Renal pelvis (tissue), 4 donors: ENCODE results near the gene DDAH1. TPM values are rescaled to one million over a fixed set of nuclear protein-coding genes. Genes with fewer than 3 reads are reported as not detected.

Experiments
- DNase-seq: peaks from one replicate; pipeline ENCODE4 v3.0.0-alpha.2; 2013
- polyA plus RNA-seq, 3 donors: library from polyadenylated mRNA; unstranded; fragments of 120-200 nt; gene quantifications; one replicate each; pipeline ENCODE4 v1.2.1, GENCODE V29; 2013; ENCODE audit not compliant: insufficient read length in 3 of 3

DDAH1 gene
- polyA plus RNA-seq, 3 donors, result 107 to 120 (median 116) TPM

DNA sequence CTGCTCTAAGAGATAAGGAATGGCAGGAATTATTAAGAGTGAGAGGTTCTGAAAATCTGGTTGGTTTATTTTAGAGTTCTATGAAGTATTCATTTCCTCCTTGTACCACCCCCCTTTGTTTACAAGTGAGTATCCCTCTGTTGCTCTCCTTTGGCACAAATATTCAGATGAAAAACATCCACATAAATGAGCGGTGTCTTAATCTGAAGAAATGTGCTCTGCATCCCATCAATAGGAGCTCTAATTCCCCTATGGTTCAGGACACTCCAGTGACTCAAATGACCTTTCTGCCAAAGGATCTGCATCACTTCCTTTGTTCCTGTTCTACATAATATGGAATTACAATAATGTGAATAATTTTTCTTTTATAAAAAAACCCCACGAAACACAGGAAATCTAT lies 16.6 kb downstream of the DDAH1 start:
- DNase-seq, result no peak

DNA sequence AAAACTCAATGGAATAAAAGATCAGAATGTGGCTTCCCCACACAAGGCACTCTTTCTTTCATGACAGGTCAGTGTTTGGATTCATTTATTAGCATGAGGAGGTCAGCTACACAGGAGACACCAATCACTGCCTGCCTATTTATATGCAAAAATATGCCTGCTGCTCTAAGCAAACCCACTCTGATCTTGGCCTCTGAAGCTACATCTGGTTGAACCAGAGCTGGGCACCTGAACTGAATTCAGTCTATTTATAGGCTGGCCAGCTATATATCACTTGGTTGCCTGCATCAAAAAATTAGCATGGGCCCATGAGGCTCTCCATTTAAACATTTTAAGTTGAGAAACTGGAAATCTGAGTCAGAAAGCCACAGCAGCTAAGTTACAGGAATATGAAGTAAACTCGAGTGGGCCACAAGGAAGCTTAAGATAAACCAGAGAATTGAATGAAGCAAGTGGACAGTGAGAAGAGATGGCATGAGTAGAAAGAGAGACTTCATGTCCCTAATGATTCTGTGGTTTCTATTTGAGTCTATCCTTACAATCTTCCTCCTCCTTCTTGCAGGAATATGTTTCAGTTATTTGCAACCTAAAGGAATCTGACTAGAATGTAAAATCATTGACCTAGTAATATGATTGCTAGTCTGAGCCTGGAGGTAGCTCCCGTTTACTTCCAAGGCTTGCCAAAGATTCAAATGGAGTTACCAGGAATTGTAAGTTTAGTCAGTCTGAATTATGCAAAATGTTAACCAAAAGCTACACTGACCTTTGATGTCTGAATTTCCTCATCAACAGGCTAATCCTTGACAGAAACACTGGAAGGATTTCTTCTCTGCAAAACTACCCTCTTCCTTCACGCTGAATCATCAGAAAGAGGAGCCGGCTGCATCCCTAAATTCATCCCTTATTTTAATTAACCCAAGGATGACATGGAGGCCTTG lies 17.7 kb downstream of the DDAH1 start:
- no peak for DNase-seq

DNA sequence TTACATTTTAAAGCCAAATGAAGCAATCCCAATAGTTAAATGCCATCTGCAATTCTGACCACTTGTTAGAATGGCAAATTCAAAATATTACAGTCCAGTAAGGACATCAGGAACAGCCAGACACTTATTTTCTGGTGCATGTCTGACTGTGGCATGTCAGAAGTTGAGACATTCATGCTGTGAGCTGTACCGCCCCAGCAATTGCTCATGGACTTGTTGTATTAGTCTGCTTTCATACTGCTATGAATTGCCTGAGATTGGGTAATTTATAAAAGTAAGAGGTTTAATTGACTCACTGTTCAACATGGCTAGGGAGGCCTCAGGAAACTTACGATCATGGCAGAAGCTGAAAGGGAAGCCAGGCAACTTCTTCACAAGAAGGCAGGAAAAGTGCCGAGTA lies 19.1 kb downstream of the DDAH1 start:
- DNase-seq, result no peak

DNA sequence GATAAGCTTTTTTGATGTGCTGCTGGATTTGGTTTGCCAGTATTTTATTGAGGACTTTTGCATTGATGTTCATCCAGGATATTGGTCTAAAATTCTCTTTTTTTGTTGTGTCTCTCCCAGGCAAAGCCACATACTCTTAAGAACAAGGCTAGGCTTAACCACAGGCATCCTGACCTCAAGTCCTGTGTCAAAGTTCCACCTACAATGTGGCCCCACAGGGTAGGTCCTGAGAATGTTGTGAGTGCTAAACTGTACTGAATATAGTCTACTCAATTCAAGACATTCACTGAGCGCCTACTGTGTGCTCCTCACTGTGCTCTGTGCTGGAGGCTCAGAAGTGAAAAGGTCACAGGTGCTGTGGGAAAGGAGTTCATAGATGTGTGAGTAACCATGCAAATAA lies 20.6 kb downstream of the DDAH1 start:
- no peak for DNase-seq

DNA sequence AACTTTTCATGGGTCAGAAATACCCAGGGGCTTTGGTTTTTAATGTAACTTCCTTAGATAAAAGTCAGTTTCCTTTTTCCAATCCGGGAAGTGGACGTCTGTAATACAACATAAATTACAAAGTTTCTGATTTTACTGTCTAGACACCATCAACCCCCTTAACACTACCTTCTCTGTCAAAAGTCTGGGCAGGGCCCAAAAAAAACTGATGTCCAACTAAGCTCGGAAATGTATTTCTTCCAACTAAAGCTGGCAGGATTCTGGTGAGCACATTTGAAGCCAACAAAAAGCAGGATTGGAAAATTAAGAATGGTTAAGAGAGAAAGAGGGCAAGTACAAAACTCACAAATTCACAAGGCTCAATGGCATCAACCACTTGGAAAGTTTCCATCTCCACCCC lies 24.3 kb downstream of the DDAH1 start:
- no peak for DNase-seq

DNA sequence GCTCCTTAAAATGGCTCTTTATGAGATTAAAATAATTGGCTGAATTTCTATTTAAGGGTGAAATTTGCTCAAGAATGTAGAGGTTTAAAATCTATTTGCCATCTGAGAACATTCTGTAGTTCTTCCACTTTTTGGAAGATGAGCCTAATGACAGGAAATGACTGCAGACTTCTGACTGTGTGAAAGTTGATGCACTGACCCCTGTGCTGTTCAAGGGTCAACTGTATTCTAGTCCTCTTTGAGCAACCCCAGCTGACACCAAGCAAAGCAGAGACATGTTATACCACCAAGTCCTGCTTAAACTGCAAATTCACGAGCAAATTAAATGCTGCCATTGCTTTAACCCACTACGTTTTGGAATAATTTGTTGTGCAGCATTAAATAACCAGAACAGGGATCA lies 26.6 kb downstream of the DDAH1 start:
- peak; percentile 60 for DNase-seq

DNA sequence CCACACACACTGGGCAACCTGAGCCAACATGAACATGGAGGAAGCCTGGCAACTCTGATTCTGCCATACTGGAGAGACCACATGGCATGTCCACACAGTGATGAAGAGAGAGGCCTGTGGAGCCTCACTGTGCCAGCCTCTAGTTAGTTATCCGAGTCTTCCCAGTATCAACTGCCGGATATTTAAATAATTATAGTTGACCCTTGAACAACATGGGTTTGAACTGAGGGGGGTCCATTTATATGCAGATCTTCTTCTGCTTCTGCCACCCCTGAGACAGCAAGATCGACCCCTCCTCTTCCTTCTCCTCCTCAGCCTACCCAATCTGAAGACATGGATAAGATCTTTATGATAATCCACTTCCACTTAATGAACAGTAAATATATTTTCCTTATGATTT lies 27.8 kb downstream of the DDAH1 start:
- DNase-seq, result no peak

DNA sequence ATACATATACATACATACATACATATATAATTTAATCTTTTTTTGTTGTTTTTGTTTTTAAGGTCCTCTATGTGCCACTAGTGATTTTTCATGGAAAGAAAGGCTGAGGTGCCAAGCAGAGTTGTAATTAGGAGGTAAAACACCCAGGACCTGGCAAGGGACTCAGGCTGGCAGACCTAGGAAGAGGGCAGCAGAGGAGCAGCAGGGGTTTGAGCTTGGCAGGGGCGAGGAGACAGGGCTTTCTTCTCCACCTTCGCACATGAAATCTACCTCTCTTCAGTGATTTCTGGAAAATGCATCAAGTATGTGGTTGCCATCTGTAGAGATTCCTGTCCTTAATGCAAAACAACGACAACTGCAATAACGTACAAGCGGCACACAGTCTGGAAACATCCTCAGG lies 31.9 kb downstream of the DDAH1 start:
- DNase-seq, result no peak

DNA sequence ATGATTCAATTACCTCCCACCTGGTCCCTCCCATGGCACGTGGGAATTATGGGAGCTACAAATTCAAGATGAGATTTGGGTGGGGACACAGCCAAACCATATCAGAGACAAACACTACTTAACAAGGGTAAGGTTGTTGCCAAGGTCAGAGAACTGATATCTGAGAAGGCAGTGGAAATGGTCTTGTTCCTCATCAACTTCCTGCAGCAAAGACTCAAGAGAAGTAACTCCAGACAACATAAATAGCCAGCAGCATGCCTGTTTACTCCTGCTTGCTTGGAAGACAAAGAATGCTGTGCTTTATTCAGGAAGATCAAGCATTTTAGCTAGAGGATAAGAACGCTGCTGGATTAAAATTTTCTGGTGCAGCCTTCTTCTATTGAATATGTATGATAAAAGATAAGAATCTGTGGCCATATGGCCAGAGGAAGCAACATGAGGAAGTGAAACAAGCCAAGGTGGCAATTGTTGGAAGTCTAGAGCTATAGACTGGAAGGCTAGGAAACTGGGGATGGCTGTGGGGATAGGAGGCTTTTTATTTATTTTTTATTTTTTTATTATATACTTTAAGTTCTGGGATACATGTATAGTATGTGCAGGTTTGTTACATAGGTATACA lies 36.4 kb downstream of the DDAH1 start:
- no peak for DNase-seq

DNA sequence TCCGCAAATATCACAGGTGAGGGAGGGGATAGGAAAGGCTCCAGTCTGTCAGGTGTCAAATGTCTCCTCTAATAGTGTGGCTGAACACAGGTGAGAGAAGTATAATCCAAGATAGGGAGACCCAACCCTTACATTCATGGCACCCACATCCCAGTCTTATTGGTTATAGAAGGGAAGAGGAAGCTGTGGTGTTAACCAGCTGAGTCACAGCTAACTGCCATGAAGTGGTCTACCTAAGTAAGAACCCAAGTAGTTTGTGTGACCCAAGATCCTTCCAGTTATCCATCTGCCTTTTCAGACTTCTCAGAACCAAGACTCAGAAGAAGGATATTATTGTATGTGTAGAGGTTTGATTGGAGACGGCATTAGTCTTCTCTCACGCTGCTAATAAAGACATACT lies 37.1 kb downstream of the DDAH1 start:
- no peak for DNase-seq

DNA sequence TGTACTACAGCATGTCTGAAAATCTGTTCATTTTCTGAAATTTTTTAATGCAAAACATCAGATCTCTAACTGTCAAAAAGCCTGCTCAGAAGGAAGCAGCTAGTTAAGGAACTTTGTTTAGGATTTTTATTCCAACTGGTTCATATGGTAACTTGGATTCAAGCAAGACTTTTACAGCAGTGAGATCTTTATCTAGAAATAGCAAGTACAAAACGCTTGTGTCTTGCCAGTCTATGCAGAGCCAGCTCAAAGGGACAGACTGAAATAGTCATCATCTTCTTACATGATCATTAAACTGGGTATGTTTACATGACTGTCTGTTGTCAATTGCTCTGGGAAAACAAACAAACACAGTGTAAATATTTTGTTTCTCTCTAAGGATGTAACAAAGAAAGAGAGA lies 37.6 kb downstream of the DDAH1 start:
- DNase-seq, result no peak

DNA sequence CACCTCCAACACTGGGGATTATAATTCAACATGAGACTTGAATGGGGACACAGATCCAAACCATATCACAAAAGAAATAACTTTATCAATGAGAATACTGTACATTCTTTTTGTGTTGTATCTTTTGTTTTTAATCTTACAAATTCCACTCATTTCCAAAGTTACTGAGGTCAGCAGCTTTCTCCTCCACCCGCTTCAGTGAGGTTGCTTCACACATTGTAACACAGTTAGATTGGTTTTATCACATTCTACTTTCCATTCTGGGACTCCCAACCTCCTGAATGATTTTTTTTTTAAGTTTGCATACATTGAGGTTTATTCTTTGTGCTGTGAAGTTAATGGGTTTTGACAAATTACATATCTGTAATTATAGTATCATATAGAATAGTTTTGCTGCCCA lies 43.8 kb downstream of the DDAH1 start:
- DNase-seq, result no peak

DNA sequence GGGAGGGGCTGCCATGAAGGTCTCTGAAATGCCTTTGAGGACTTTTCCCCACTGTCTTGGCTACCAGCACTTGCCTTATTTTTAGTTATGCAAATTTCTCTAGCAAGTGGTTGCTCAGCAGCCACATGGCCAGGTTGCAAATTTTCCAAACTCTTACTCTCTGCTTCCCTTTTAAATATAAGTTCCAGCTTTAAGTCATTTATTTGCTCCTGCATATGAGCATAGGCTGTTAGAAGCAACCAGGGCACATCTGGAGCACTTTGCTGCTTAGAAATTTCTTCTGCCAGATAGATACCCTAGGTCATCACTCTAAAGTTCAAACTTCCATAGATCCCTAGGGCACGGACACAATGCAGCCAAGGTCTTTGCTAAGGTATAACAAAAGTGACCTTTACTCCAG lies 44.8 kb downstream of the DDAH1 start:
- DNase-seq, result no peak

DNA sequence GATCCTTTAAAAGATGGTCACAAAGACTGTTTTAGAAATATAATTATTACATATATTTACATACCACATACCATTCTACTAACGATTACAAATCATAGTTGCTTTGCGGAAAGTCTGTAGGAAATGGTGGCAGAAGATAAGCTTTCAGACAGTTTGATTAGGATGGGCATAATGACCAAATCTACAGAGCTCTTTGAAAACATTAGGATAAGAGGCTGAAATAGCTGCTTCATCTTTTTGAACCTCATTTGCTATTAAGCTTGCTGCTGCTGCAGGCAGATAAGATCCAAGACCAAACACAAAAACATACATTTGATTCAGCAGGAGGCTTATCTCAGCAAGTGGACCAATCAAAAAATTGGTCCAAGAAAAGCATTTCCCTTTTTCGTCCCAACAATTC lies 47.1 kb downstream of the DDAH1 start:
- no peak for DNase-seq

DNA sequence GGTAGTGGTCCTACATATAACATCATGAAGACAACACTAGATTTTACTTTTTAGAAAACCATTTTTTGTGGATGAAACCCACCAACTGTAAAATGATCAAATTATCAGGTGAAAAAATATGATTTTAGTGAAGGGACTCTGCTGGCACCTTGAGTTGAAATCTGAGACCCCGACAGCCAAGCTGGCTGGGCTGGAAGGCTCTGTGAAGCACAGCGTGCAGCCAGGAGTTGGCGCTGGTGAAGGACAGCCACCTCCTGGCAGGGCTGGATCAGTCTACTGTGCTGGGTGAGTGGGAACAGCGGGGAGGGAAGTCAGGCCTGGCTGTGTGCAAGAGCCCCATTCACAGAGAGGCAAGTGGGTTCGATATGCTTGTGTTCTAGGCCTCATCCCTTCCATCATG lies 47.9 kb downstream of the DDAH1 start:
- DNase-seq, result no peak

DNA sequence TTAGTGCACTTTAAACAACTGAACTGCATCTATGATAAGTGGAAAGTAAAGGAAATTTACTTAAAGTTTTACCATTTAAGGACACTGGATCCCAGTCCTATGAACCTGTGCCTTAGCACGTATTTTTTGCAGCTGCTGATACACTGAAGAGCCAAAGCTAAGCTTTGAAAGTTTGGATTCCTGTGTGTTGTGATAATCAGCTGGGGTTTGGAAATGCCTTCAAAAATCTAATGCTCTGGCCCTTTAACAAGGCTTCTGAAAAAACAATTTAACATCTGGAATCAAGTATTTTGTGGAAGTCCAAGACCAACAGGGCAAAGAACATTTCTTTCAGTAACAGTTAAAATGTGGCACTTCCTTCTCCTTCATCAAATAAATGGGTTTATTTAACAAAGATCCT lies 51.8 kb downstream of the DDAH1 start:
- no peak for DNase-seq

DNA sequence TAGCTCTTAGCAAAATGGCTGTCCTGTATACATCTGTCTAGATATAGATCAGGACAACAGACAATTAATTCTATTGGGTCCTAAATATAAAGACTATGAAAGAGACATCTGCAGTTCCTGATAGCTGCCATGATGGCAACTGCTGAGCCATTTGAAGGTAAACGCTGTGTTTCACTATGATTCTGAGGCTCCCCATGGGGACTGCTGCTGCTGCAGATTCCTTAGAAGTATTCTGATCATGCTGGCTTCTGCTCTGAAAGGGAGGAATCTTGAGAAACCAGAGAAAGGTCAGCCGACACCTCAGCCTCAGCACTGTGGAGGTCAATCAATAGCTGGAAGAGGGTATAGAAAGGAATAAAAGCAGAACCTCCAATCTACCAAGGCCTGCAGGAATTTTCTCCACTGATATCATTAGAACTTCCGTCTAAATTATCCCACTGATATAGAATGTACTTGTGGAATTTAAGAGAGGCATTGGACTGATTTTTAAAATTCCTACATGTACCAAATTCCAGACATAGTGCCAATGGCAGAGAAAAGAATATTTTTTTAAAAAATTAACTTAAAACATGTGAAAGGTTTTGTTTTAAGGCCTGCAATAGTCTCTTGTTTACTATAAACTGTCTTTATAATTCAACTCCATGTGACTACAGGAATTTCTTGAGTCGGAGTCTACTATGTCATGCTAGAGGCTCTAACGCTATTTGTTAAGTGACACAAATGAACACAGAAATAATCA lies 53.2 kb downstream of the DDAH1 start:
- DNase-seq, result no peak

DNA sequence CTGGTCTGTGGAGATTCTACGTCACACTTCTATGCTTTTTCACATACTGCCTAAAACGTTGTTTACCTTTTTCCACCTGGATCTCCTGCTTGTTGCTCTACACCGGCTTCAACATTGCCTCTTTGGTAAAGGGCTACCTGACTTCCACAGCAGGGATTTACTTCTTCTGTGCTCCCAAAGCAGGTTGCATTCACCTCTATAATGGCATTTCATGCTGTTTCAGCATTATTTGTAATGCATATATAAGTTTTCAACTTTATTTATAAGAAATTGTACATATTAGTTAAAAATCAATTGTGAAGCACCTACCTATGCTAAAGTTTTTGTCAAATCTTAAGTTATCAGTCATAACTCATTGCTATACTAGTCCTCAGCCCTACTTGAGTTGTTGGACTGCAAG lies 55.4 kb downstream of the DDAH1 start:
- no peak for DNase-seq

DNA sequence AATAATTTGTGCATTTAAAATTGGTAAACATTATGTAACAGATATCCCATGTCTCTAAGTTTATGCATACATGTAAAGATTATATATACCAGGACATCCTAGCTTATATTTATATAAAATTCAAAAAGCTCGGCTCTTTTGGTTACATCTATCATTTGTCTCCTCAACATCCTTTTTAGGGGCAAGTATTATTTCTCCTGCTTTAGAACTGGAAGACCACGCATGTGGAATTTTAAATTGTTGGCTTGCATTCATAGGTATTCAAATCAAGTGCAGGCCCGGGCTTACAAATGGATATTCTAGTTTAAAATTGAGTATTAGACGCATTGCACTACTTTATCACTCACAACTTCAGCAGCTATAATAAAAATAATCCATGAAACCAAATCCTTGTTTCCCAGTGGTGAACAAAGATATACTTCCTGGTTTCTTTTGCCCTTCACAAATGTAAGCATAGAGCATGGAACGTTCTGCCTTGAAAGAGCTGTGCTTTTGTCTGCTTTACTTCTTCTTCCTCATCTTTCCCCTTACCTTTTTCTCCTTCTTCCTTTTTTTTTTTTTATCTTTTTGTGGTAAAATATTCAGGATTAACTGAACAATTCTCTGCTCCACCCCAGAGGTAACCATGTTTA lies 57.1 kb downstream of the DDAH1 start:
- no peak for DNase-seq

DNA sequence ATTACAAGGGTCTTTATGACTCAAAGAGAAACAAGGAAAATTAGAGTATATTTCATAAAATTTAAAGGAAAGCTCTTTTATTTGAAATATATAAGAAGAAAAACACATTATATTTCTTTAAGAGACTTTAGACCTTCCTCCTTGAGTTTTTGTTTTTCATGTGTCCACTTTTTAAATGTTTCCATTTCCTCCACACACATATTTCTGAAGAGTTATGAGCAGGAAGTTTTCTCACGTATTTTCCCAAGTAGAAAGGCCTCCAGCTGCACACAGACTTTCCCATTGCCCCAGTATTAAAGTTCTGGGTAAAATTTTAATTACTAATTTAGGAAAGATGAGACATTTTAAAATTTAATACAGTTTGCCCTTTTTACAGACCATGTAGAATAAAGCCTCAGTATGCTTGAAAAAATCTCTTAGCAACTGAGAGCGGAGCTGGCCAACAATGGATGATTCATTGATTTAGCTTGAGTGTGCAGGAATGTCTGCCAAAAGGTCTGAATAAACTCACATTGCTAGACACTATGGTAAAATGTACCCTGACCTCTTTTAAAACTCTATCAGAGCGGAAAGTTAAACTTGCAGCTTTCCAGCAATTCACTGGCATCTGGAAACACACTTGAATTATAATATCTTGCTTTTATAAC lies 57.9 kb downstream of the DDAH1 start:
- DNase-seq, result peak; percentile 80

DNA sequence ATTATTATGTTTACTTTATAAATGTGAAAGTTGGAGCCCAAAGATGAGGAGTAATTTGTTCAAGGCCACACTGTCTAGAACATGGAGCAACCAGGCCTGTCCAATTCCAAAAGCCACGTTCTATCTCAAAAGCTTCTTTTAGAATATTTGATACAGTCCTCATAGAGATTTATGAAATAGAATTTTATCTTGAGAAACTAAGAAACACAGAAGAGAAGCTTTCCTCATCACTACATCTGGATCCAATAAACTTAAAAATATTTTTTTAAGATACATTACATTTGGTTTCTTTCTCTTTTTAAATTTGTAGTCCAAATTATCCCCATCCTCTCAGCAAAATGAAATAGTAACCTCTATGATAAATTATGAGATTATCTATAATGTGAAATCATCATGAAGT lies 58.9 kb downstream of the DDAH1 start:
- DNase-seq, result no peak

DNA sequence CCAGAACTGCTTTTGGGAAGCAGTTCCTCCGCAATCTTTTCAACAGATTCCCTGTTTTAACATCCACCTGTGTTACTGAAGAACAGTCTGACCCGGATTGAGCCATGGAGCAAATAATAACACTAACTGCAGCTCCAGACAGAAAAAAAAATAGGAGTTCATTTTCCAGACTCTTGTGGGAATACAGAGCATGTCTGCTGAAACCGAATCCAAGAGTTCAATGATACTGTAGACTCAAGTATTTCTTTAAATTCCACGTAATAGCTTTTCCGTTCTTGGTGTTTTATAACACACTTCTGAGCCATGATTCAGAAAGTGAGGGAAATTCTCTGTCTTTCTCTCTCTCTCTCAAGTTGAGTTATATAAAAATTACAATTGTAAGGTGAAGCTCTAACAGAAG lies 60.6 kb downstream of the DDAH1 start:
- DNase-seq, result no peak
